Measurements from ENCODE around the gene S100P.

The S100P gene

GRCh38 chr4:6727081-6727942 lies 33.6 kb downstream of the S100P start:
- no peak for DNase-seq (ENCODE audit: low read depth, low spot score)
- Histone ChIP-seq H3K4me3 (ENCODE audit: insufficient read length, low read depth) (no peak overlapping the region), H3K4me1 (ENCODE audit: insufficient read depth, insufficient read length) (peaks cover 20% of the 10 kb centered on the region), H3K9ac (ENCODE audit: insufficient read length, low read depth) (peak overlapping the region; percentile 27), H3K9me3 (ENCODE audit: insufficient read depth, low read length) (no peaks in the 10 kb centered on the region), H3K36me3 (ENCODE audit: insufficient read depth, insufficient read length, low read length) (no peaks in the 10 kb centered on the region), H3K27me3 (ENCODE audit: insufficient read depth, insufficient read length) (no peaks in the 10 kb centered on the region)
- TF ChIP-seq SUZ12 (IDR thresholded peaks at IDR 0.05; ENCODE audit: extremely low read depth, insufficient read depth, insufficient read length), result no peak
- no peak for TF ChIP-seq ZNF274 (IDR thresholded peaks at IDR 0.05; ENCODE audit: low read depth, low read length)
- TF ChIP-seq YY1 (IDR thresholded peaks at IDR 0.05; ENCODE audit: insufficient read depth, insufficient read length), result no peak

- Histone ChIP-seq H3K27me3 (ENCODE audit: insufficient read depth, insufficient read length) (no peaks in the 10 kb centered on the region), H3K4me3 (ENCODE audit: insufficient read length, low read depth) (no peak overlapping the region), H3K4me1 (ENCODE audit: insufficient read depth, insufficient read length) (peaks cover 20% of the 10 kb centered on the region), H3K9me3 (ENCODE audit: insufficient read depth, low read length) (no peaks in the 10 kb centered on the region), H3K9ac (ENCODE audit: insufficient read length, low read depth) (no peak overlapping the region), H3K36me3 (ENCODE audit: insufficient read depth, insufficient read length, low read length) (no peaks in the 10 kb centered on the region)
- no peak for DNase-seq (ENCODE audit: low read depth, low spot score)
- TF ChIP-seq YY1 (IDR thresholded peaks at IDR 0.05; ENCODE audit: insufficient read depth, insufficient read length), result no peak
These were observed 34.2 kb downstream of the S100P start for GRCh38 chr4:6727943-6728250.

GRCh38 chr4:6728320-6729029 lies 34.8 kb downstream of the S100P start:
- H3K36me3 ChIP-seq (ENCODE audit: insufficient read depth, insufficient read length, low read length), result no peaks in the 10 kb centered on the region
- H3K9me3 ChIP-seq (ENCODE audit: insufficient read depth, low read length), result no peaks in the 10 kb centered on the region
- H3K27me3 ChIP-seq (ENCODE audit: insufficient read depth, insufficient read length), result no peaks in the 10 kb centered on the region
- H3K4me3 ChIP-seq (ENCODE audit: insufficient read length, low read depth), result no peak overlapping the region
- H3K9ac ChIP-seq (ENCODE audit: insufficient read length, low read depth), result peak overlapping the region; percentile 6
- DNase-seq (ENCODE audit: low read depth, low spot score), result no peak
- peaks cover 24% of the 10 kb centered on the region for H3K4me1 ChIP-seq (ENCODE audit: insufficient read depth, insufficient read length)
- TF ChIP-seq SUZ12 (IDR thresholded peaks at IDR 0.05; ENCODE audit: extremely low read depth, insufficient read depth, insufficient read length), result no peak
- no peak for TF ChIP-seq YY1 (IDR thresholded peaks at IDR 0.05; ENCODE audit: insufficient read depth, insufficient read length)
- TF ChIP-seq ZNF274 (IDR thresholded peaks at IDR 0.05; ENCODE audit: low read depth, low read length), result no peak

GRCh38 chr4:6730603-6731317 lies 37.1 kb downstream of the S100P start:
- peaks cover 14% of the 10 kb centered on the region for H3K4me1 ChIP-seq (ENCODE audit: insufficient read depth, insufficient read length)
- TF ChIP-seq SUZ12 (IDR thresholded peaks at IDR 0.05; ENCODE audit: extremely low read depth, insufficient read depth, insufficient read length) (no peak), ZNF274 (IDR thresholded peaks at IDR 0.05; ENCODE audit: low read depth, low read length) (no peak), YY1 (IDR thresholded peaks at IDR 0.05; ENCODE audit: insufficient read depth, insufficient read length) (no peak)
- peaks cover 3% of the 10 kb centered on the region for H3K27me3 ChIP-seq (ENCODE audit: insufficient read depth, insufficient read length)
- H3K9ac ChIP-seq (ENCODE audit: insufficient read length, low read depth), result no peak overlapping the region
- no peaks in the 10 kb centered on the region for H3K9me3 ChIP-seq (ENCODE audit: insufficient read depth, low read length)
- DNase-seq (ENCODE audit: low read depth, low spot score), result no peak
- H3K36me3 ChIP-seq (ENCODE audit: insufficient read depth, insufficient read length, low read length), result no peaks in the 10 kb centered on the region
- no peak overlapping the region for H3K4me3 ChIP-seq (ENCODE audit: insufficient read length, low read depth)

- no peak overlapping the region for H3K4me3 ChIP-seq (ENCODE audit: insufficient read length, low read depth)
- no peak for TF ChIP-seq YY1 (IDR thresholded peaks at IDR 0.05; ENCODE audit: insufficient read depth, insufficient read length)
- TF ChIP-seq ZNF274 (IDR thresholded peaks at IDR 0.05; ENCODE audit: low read depth, low read length), result no peak
- H3K9me3 ChIP-seq (ENCODE audit: insufficient read depth, low read length), result no peaks in the 10 kb centered on the region
- no peaks in the 10 kb centered on the region for H3K36me3 ChIP-seq (ENCODE audit: insufficient read depth, insufficient read length, low read length)
- DNase-seq (ENCODE audit: low read depth, low spot score), result no peak
- peaks cover 14% of the 10 kb centered on the region for H3K4me1 ChIP-seq (ENCODE audit: insufficient read depth, insufficient read length)
- no peak overlapping the region for H3K9ac ChIP-seq (ENCODE audit: insufficient read length, low read depth)
- H3K27me3 ChIP-seq (ENCODE audit: insufficient read depth, insufficient read length), result peaks cover 3% of the 10 kb centered on the region
These were observed 37.6 kb downstream of the S100P start for GRCh38 chr4:6731318-6731675.

GRCh38 chr4:6731780-6732179 lies 38.1 kb downstream of the S100P start:
- H3K4me3 ChIP-seq (ENCODE audit: insufficient read length, low read depth), result no peak overlapping the region
- no peaks in the 10 kb centered on the region for H3K36me3 ChIP-seq (ENCODE audit: insufficient read depth, insufficient read length, low read length)
- TF ChIP-seq YY1 (IDR thresholded peaks at IDR 0.05; ENCODE audit: insufficient read depth, insufficient read length) (no peak), SUZ12 (IDR thresholded peaks at IDR 0.05; ENCODE audit: extremely low read depth, insufficient read depth, insufficient read length) (no peak), ZNF274 (IDR thresholded peaks at IDR 0.05; ENCODE audit: low read depth, low read length) (no peak)
- H3K27me3 ChIP-seq (ENCODE audit: insufficient read depth, insufficient read length), result peaks cover 3% of the 10 kb centered on the region
- H3K9me3 ChIP-seq (ENCODE audit: insufficient read depth, low read length), result no peaks in the 10 kb centered on the region
- DNase-seq (ENCODE audit: low read depth, low spot score), result no peak
- no peak overlapping the region for H3K9ac ChIP-seq (ENCODE audit: insufficient read length, low read depth)
- peaks cover 14% of the 10 kb centered on the region for H3K4me1 ChIP-seq (ENCODE audit: insufficient read depth, insufficient read length)

Measured in NT2/D1 (cell line).